ENCODE results near the gene MICAL2. TPM values are rescaled to one million over a fixed set of nuclear protein-coding genes. Genes with fewer than 3 reads are reported as not detected.

Gene MICAL2
- total RNA-seq, 1 experiment from 2014 or later, result 191 TPM

- intact Hi-C loops (cut with micrococcal nuclease; ENCODE audit: unreplicated experiment), result no loop called here
- no TSS peak for BruUV-seq (replicated peaks)
- peak overlapping the region; percentile 79 for H3K27ac Mint-ChIP-seq (ENCODE audit: unreplicated experiment)
- TF ChIP-seq CTCF (IDR thresholded peaks at IDR 0.05; ENCODE audit: unreplicated experiment), result no peak
- peaks cover 23% of the 10 kb centered on the region for H3K36me3 Mint-ChIP-seq (ENCODE audit: insufficient read depth, unreplicated experiment)
- H3K27me3 Mint-ChIP-seq (ENCODE audit: unreplicated experiment), result no peaks in the 10 kb centered on the region
- no peak overlapping the region for H3K4me3 Mint-ChIP-seq (ENCODE audit: low read depth, unreplicated experiment)
- DNase-seq, result no peak
- CTCF ChIA-PET, result no interaction called here
- H3K4me1 Mint-ChIP-seq (ENCODE audit: low read depth, unreplicated experiment), result peaks cover 53% of the 10 kb centered on the region
- peaks cover 3% of the 10 kb centered on the region for H3K9me3 Mint-ChIP-seq (ENCODE audit: low read depth, unreplicated experiment)
Measured at GRCh38 chr11:12064136-12064953, 46.0 kb upstream of the MICAL2 start.

GRCh38 chr11:12064954-12065280 is 45.5 kb upstream of the MICAL2 start:
- peaks cover 53% of the 10 kb centered on the region for H3K4me1 Mint-ChIP-seq (ENCODE audit: low read depth, unreplicated experiment)
- BruUV-seq (replicated peaks), result no TSS peak
- peaks cover 3% of the 10 kb centered on the region for H3K9me3 Mint-ChIP-seq (ENCODE audit: low read depth, unreplicated experiment)
- no peak for TF ChIP-seq CTCF (IDR thresholded peaks at IDR 0.05; ENCODE audit: unreplicated experiment)
- H3K4me3 Mint-ChIP-seq (ENCODE audit: low read depth, unreplicated experiment), result no peak overlapping the region
- intact Hi-C loops (cut with micrococcal nuclease; ENCODE audit: unreplicated experiment), result no loop called here
- CTCF ChIA-PET, result no interaction called here
- no peaks in the 10 kb centered on the region for H3K27me3 Mint-ChIP-seq (ENCODE audit: unreplicated experiment)
- peaks cover 23% of the 10 kb centered on the region for H3K36me3 Mint-ChIP-seq (ENCODE audit: insufficient read depth, unreplicated experiment)
- H3K27ac Mint-ChIP-seq (ENCODE audit: unreplicated experiment), result peak overlapping the region; percentile 79
- DNase-seq, result no peak

- peaks cover 23% of the 10 kb centered on the region for H3K36me3 Mint-ChIP-seq (ENCODE audit: insufficient read depth, unreplicated experiment)
- H3K4me1 Mint-ChIP-seq (ENCODE audit: low read depth, unreplicated experiment), result peaks cover 45% of the 10 kb centered on the region
- no peak for TF ChIP-seq CTCF (IDR thresholded peaks at IDR 0.05; ENCODE audit: unreplicated experiment)
- peaks cover 3% of the 10 kb centered on the region for H3K9me3 Mint-ChIP-seq (ENCODE audit: low read depth, unreplicated experiment)
- peak; percentile 76 for DNase-seq
- BruUV-seq (replicated peaks), result no TSS peak
- peak overlapping the region; percentile 85 for H3K27ac Mint-ChIP-seq (ENCODE audit: unreplicated experiment)
- H3K27me3 Mint-ChIP-seq (ENCODE audit: unreplicated experiment), result no peaks in the 10 kb centered on the region
- peak overlapping the region; percentile 31 for H3K4me3 Mint-ChIP-seq (ENCODE audit: low read depth, unreplicated experiment)
- intact Hi-C loops (cut with micrococcal nuclease; ENCODE audit: unreplicated experiment), result loop anchor here (2.0 kb wide), 1 partner anchor 21 kb away; no protein-coding TSS in a partner anchor
- CTCF ChIA-PET, result interaction anchor here (0.6 to 2.8 kb wide), 5 partner anchors 21 to 215 kb away, joined by 3 to 22 read pairs (median 4); no protein-coding TSS in a partner anchor
Measured at GRCh38 chr11:12066056-12066798, 44.2 kb upstream of the MICAL2 start.

GRCh38 chr11:12066799-12067508 is 43.4 kb upstream of the MICAL2 start:
- peak; percentile 31 for DNase-seq
- no peaks in the 10 kb centered on the region for H3K27me3 Mint-ChIP-seq (ENCODE audit: unreplicated experiment)
- CTCF ChIA-PET, result interaction anchor here (0.6 to 2.8 kb wide), 5 partner anchors 20 to 214 kb away, joined by 3 to 22 read pairs (median 4); no protein-coding TSS in a partner anchor
- peak overlapping the region; percentile 31 for H3K4me3 Mint-ChIP-seq (ENCODE audit: low read depth, unreplicated experiment)
- H3K9me3 Mint-ChIP-seq (ENCODE audit: low read depth, unreplicated experiment), result peaks cover 3% of the 10 kb centered on the region
- peak overlapping the region; percentile 85 for H3K27ac Mint-ChIP-seq (ENCODE audit: unreplicated experiment)
- H3K36me3 Mint-ChIP-seq (ENCODE audit: insufficient read depth, unreplicated experiment), result peaks cover 23% of the 10 kb centered on the region
- intact Hi-C loops (cut with micrococcal nuclease; ENCODE audit: unreplicated experiment), result loop anchor here (2.0 kb wide), 1 partner anchor 20 kb away; no protein-coding TSS in a partner anchor
- TSS peak; percentile 90 for BruUV-seq (replicated peaks)
- no peak for TF ChIP-seq CTCF (IDR thresholded peaks at IDR 0.05; ENCODE audit: unreplicated experiment)
- H3K4me1 Mint-ChIP-seq (ENCODE audit: low read depth, unreplicated experiment), result peaks cover 51% of the 10 kb centered on the region
